HCT116 (cell line): ENCODE results near the gene ZNF501. TPM values are rescaled to one million over a fixed set of nuclear protein-coding genes. Genes with fewer than 3 reads are reported as not detected.

Experiments
- ATAC-seq: fragments of 200-7000 bp; cut with Tn5 transposase; 2 replicates; pipeline ENCODE4 v1.9.1; 2020; ENCODE audit warnings: mild to moderate bottlenecking, moderate library complexity
- BruUV-seq: library from RNA; stranded (reverse); fragments of 400-500 nt; replicated peaks from 2 replicates; lab custom pipeline; 2021; lab: Mats Ljungman, UMichigan
- CTCF ChIA-PET: fragments of 300-600 bp; sonication (Branson Sonifier 250); formaldehyde crosslinking; loops from one replicate; lab custom pipeline; 2021; ENCODE audit warnings: antibody characterized with exemption; lab: Charles Lee
- POLR2A ChIA-PET: fragments of 300-600, 350-600 bp; sonication (Branson Sonifier 250); formaldehyde crosslinking; loops from one replicate; lab custom pipeline; 2021; ENCODE audit warnings: antibody characterized with exemption; lab: Charles Lee
- RAD21 ChIA-PET, 2 experiments: fragments of 300-600 bp; sonication (Branson Sonifier 250); formaldehyde crosslinking; loops; one replicate each; lab custom pipeline; 2023; ENCODE audit warnings: low total read pairs in 2 of 2; ENCODE audit not compliant: uncharacterized antibody in 2 of 2, unreplicated experiment in 2 of 2, low non-redundant PET in 1 of 2; lab: Charles Lee
- DNase-seq: peaks from one replicate; pipeline ENCODE4 v3.0.0-alpha.2; 2010; ENCODE audit warnings: low read depth, low spot score
- H2AFZ ChIP-seq: fragments of 200-600 bp; shearing (Covaris generic), sonication (generic); 2 replicates; pipeline ENCODE4 v1.6.1; 2017; ENCODE audit warnings: low read depth, mixed run types, mixed read lengths, antibody characterized with exemption, low read length; ENCODE audit not compliant: poor library complexity, severe bottlenecking
- H3K27ac ChIP-seq: 2 replicates; pipeline ENCODE4 v1.5.1; 2012; ENCODE audit warnings: low read depth, low read length
- H3K27me3 ChIP-seq: fragments of 200-600 bp; sonication (generic); 2 replicates; pipeline ENCODE4 v1.6.1; 2016; ENCODE audit warnings: mixed run types, low read length, mixed read lengths; ENCODE audit not compliant: insufficient read depth
- H3K36me3 ChIP-seq, 2 experiments: fragments of 200-500 bp in 1 of 2; fragments of 200-600 bp in 1 of 2; sonication (Bioruptor generic) in 1 of 2; sonication (generic) in 1 of 2; 2 replicates each; pipeline versions ENCODE4 v1.5.1 to v1.6.1; 2014 to 2016; ENCODE audit warnings: low read length in 2 of 2, inconsistent platforms in 1 of 2, mixed read lengths in 1 of 2, mixed run types in 1 of 2; ENCODE audit not compliant: insufficient read depth in 2 of 2, control insufficient read depth in 1 of 2
- H3K4me1 ChIP-seq, 2 experiments: fragments of 200-600 bp in 1 of 2; sonication (generic) in 1 of 2; 2 replicates each; pipeline versions ENCODE4 v1.5.1 to v1.6.1; 2012 to 2017; ENCODE audit warnings: low read length in 2 of 2, inconsistent platforms in 1 of 2, mild to moderate bottlenecking in 1 of 2, mixed read lengths in 1 of 2, mixed run types in 1 of 2, moderate library complexity in 1 of 2; ENCODE audit not compliant: insufficient read depth in 2 of 2, control insufficient read depth in 1 of 2
- H3K4me2 ChIP-seq: fragments of 200-600 bp; sonication (generic); 2 replicates; pipeline ENCODE4 v1.6.1; 2017; ENCODE audit warnings: mixed run types, low read length, mixed read lengths
- H3K4me3 ChIP-seq, 2 experiments: fragments of 200-600 bp in 1 of 2; sonication (generic) in 1 of 2; replicated peaks in 1 of 2; 2 replicates each; pipeline ENCODE4 v1.5.1; 2011 to 2016; ENCODE audit warnings: low read length in 2 of 2, control low read depth in 1 of 2, low read depth in 1 of 2, mild to moderate bottlenecking in 1 of 2, mixed read lengths in 1 of 2, mixed run types in 1 of 2
- H3K79me2 ChIP-seq: fragments of 200-600 bp; sonication (generic); 2 replicates; pipeline ENCODE4 v1.6.1; 2017; ENCODE audit warnings: mild to moderate bottlenecking, mixed run types, low read length, moderate library complexity, mixed read lengths; ENCODE audit not compliant: insufficient read depth
- H3K9ac ChIP-seq: fragments of 200-600 bp; sonication (generic); 2 replicates; pipeline ENCODE4 v1.6.1; 2016; ENCODE audit warnings: low read length, mixed read lengths
- H3K9me2 ChIP-seq: fragments of 200-600 bp; sonication (generic), shearing (Covaris generic); 2 replicates; pipeline ENCODE4 v1.6.1; 2017; ENCODE audit warnings: mixed run types, mild to moderate bottlenecking, moderate library complexity; ENCODE audit not compliant: insufficient read depth
- H3K9me3 ChIP-seq, 2 experiments: fragments of 200-500 bp in 1 of 2; fragments of 200-600 bp in 1 of 2; sonication (Bioruptor generic) in 1 of 2; sonication (generic) in 1 of 2; 2 replicates each; pipeline ENCODE4 v1.6.1; 2014 to 2017; ENCODE audit warnings: low read length in 2 of 2, mixed read lengths in 2 of 2, inconsistent platforms in 1 of 2, low read depth in 1 of 2, mild to moderate bottlenecking in 1 of 2, mixed run types in 1 of 2, moderate library complexity in 1 of 2; ENCODE audit not compliant: control insufficient read depth in 1 of 2, insufficient read depth in 1 of 2
- H4K20me1 ChIP-seq: fragments of 200-600 bp; sonication (generic), shearing (Covaris generic); 2 replicates; pipeline ENCODE4 v1.6.1; 2017; ENCODE audit warnings: mixed run types, mild to moderate bottlenecking, moderate library complexity; ENCODE audit not compliant: insufficient read depth
- CBX3 ChIP-seq: IDR thresholded peaks from 2 replicates; pipeline ENCODE4 v1.6.1; 2012; ENCODE audit warnings: low read depth
- EGR1 ChIP-seq: IDR thresholded peaks from 2 replicates; pipeline ENCODE4 v1.6.1; 2012; ENCODE audit warnings: low read depth
- ELF1 ChIP-seq: IDR thresholded peaks from 2 replicates; pipeline ENCODE4 v1.6.1; 2012; ENCODE audit warnings: low read depth, borderline replicate concordance
- EZH2 ChIP-seq: fragments of 200-600 bp; sonication (generic); IDR thresholded peaks from 2 replicates; pipeline ENCODE4 v1.6.1; 2017; ENCODE audit warnings: antibody characterized with exemption, mixed run types
- EZH2phosphoT487 ChIP-seq: fragments of 200-600 bp; IDR thresholded peaks from 2 replicates; pipeline ENCODE4 v1.6.1; 2018; ENCODE audit warnings: antibody characterized with exemption, borderline replicate concordance
- JUND ChIP-seq: IDR thresholded peaks from 2 replicates; pipeline ENCODE4 v1.6.1; 2012
- POLR2AphosphoS5 ChIP-seq: IDR thresholded peaks from 2 replicates; pipeline ENCODE4 v1.6.1; 2011; ENCODE audit warnings: mild to moderate bottlenecking, low read depth, low read length, moderate library complexity
- RAD21 ChIP-seq: IDR thresholded peaks from 2 replicates; pipeline ENCODE4 v1.6.1; 2012; ENCODE audit warnings: low read depth, mild to moderate bottlenecking
- SIN3A ChIP-seq: IDR thresholded peaks from 2 replicates; pipeline ENCODE4 v1.6.1; 2012; ENCODE audit warnings: low read depth
- SP1 ChIP-seq: IDR thresholded peaks from 2 replicates; pipeline ENCODE4 v1.6.1; 2012; ENCODE audit warnings: low read depth
- SRF ChIP-seq: IDR thresholded peaks from 2 replicates; pipeline ENCODE4 v1.6.1; 2012; ENCODE audit warnings: low read depth
- TCF7L2 ChIP-seq: IDR thresholded peaks from 2 replicates; pipeline ENCODE4 v1.7.0; 2011; ENCODE audit warnings: borderline replicate concordance, inconsistent platforms; ENCODE audit not compliant: insufficient read depth, insufficient read length; ENCODE audit errors: extremely low read depth
- YY1 ChIP-seq: IDR thresholded peaks from 2 replicates; pipeline ENCODE4 v1.6.1; 2011; ENCODE audit warnings: low read length, low read depth, moderate library complexity, mild to moderate bottlenecking; ENCODE audit not compliant: insufficient replicate concordance; ENCODE audit errors: extremely low read depth
- ZNF274 ChIP-seq: fragments of 200-500 bp; sonication (Bioruptor generic); IDR thresholded peaks from 2 replicates; pipeline ENCODE4 v1.6.1; 2014; ENCODE audit warnings: mild to moderate bottlenecking, low read depth, low read length, inconsistent platforms
- intact Hi-C: fragments of 100-400 bp; cut with micrococcal nuclease; formaldehyde crosslinking; loops from 2 replicates; pipeline ENCODE4 v1.10.0; 2022
- total RNA-seq: library from RNA; stranded (reverse); gene quantifications from one replicate; pipeline ENCODE4 v1.2.1, GENCODE V29; 2021; ENCODE audit not compliant: unreplicated experiment
- TF ChIP-seq, protein P1 (sequence below): IDR thresholded peaks from 2 replicates; pipeline ENCODE4 v1.6.1; 2011; ENCODE audit warnings: mild to moderate bottlenecking, low read length, moderate library complexity; ENCODE audit not compliant: insufficient replicate concordance; ENCODE audit errors: extremely low read depth
- TF ChIP-seq, protein P2 (sequence below), 3 experiments: fragments of 200-600 bp in 1 of 3; sonication (generic) in 1 of 3; IDR thresholded peaks in 2 of 3; conservative IDR thresholded peaks in 1 of 3; 2 replicates each; pipeline ENCODE4 v1.5.1; 2012 to 2017; ENCODE audit warnings: low read depth in 2 of 3, low read length in 2 of 3, antibody characterized with exemption in 1 of 3, borderline replicate concordance in 1 of 3, control low read depth in 1 of 3, mild to moderate bottlenecking in 1 of 3, mixed read lengths in 1 of 3, mixed run types in 1 of 3, moderate library complexity in 1 of 3; ENCODE audit not compliant: insufficient read depth in 1 of 3
- TF ChIP-seq, protein P3 (sequence below): IDR thresholded peaks from 2 replicates; pipeline ENCODE4 v1.6.1; 2012
- TF ChIP-seq, protein P4 (sequence below): IDR thresholded peaks from 2 replicates; pipeline ENCODE4 v1.6.1; 2012; ENCODE audit warnings: low read depth

Gene ZNF501
- total RNA-seq, 1 experiment from 2014 or later = 0.12 TPM

DNA sequence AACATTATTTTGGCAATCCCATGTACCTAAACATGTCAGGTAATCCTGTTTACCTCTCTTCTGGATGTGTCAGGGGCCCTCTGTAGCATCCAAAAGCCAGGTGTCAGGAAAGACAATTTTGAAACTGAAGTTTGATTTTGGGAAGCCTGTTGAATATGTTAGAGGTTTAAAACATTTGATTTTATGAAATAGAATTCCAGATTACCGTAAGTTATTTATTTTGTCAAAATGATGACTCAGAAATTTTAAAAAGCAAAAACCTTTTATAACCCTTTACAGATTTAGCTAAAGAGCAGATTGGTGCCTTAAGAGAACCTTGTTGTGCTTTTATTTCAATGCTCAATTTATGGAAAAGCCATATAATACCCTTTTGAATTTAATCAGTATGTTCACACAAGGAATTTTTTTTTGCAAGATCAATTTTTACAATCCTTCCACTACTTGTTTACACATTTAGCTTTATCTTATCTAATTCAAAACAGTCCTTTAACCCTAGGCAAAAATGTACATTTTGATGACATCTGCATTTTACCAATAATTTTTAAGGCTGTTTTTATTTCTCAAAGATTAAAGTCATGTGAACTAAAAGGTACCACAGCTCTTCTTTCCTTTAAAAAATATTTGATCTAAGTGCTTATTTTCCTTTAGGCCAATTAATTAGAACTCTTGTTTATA, 42.1 kb downstream of the ZNF501 start:
- H3K36me3 ChIP-seq = peaks cover 2 to 42% of the 10 kb centered on the region in 2 experiments; a peak in 3 of 4 replicates

More for the DNA sequence above, 42.1 kb downstream of the ZNF501 start:
- TF ChIP-seq EZH2 (no peak), YY1 (no peak), EGR1 (no peak), JUND (no peak), POLR2AphosphoS5 (no peak), EZH2phosphoT487 (no peak), SP1 (no peak), ELF1 (no peak), ZNF274 (no peak), SIN3A (no peak), TCF7L2 (no peak), SRF (no peak), RAD21 (no peak), CBX3 (no peak)
- TF ChIP-seq, protein P1, sequence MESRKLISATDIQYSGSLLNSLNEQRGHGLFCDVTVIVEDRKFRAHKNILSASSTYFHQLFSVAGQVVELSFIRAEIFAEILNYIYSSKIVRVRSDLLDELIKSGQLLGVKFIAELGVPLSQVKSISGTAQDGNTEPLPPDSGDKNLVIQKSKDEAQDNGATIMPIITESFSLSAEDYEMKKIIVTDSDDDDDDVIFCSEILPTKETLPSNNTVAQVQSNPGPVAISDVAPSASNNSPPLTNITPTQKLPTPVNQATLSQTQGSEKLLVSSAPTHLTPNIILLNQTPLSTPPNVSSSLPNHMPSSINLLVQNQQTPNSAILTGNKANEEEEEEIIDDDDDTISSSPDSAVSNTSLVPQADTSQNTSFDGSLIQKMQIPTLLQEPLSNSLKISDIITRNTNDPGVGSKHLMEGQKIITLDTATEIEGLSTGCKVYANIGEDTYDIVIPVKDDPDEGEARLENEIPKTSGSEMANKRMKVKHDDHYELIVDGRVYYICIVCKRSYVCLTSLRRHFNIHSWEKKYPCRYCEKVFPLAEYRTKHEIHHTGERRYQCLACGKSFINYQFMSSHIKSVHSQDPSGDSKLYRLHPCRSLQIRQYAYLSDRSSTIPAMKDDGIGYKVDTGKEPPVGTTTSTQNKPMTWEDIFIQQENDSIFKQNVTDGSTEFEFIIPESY = no peak
- TF ChIP-seq, protein P2, sequence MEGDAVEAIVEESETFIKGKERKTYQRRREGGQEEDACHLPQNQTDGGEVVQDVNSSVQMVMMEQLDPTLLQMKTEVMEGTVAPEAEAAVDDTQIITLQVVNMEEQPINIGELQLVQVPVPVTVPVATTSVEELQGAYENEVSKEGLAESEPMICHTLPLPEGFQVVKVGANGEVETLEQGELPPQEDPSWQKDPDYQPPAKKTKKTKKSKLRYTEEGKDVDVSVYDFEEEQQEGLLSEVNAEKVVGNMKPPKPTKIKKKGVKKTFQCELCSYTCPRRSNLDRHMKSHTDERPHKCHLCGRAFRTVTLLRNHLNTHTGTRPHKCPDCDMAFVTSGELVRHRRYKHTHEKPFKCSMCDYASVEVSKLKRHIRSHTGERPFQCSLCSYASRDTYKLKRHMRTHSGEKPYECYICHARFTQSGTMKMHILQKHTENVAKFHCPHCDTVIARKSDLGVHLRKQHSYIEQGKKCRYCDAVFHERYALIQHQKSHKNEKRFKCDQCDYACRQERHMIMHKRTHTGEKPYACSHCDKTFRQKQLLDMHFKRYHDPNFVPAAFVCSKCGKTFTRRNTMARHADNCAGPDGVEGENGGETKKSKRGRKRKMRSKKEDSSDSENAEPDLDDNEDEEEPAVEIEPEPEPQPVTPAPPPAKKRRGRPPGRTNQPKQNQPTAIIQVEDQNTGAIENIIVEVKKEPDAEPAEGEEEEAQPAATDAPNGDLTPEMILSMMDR (IDR thresholded peaks at IDR 0.05 in 2 of 3, conservative IDR thresholded peaks at IDR 0.05 in 1 of 3; ENCODE audit: borderline replicate concordance in 1 of 3, insufficient read depth in 1 of 3, low read depth in 2 of 3, low read length in 2 of 3) = no peak
- TF ChIP-seq, protein P3, sequence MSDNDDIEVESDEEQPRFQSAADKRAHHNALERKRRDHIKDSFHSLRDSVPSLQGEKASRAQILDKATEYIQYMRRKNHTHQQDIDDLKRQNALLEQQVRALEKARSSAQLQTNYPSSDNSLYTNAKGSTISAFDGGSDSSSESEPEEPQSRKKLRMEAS = no peak
- TF ChIP-seq, protein P4, sequence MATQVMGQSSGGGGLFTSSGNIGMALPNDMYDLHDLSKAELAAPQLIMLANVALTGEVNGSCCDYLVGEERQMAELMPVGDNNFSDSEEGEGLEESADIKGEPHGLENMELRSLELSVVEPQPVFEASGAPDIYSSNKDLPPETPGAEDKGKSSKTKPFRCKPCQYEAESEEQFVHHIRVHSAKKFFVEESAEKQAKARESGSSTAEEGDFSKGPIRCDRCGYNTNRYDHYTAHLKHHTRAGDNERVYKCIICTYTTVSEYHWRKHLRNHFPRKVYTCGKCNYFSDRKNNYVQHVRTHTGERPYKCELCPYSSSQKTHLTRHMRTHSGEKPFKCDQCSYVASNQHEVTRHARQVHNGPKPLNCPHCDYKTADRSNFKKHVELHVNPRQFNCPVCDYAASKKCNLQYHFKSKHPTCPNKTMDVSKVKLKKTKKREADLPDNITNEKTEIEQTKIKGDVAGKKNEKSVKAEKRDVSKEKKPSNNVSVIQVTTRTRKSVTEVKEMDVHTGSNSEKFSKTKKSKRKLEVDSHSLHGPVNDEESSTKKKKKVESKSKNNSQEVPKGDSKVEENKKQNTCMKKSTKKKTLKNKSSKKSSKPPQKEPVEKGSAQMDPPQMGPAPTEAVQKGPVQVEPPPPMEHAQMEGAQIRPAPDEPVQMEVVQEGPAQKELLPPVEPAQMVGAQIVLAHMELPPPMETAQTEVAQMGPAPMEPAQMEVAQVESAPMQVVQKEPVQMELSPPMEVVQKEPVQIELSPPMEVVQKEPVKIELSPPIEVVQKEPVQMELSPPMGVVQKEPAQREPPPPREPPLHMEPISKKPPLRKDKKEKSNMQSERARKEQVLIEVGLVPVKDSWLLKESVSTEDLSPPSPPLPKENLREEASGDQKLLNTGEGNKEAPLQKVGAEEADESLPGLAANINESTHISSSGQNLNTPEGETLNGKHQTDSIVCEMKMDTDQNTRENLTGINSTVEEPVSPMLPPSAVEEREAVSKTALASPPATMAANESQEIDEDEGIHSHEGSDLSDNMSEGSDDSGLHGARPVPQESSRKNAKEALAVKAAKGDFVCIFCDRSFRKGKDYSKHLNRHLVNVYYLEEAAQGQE = no peak
- Histone ChIP-seq H3K27ac (no peak overlapping the region), H3K9ac (no peak overlapping the region), H3K79me2 (peaks cover 74% of the 10 kb centered on the region), H4K20me1 (no peaks in the 10 kb centered on the region), H3K4me3 (no peak overlapping the region), H2AFZ (no peak overlapping the region), H3K9me3 (peaks cover 8 to 34% of the 10 kb centered on the region in 2 experiments; a peak in 3 of 4 replicates), H3K9me2 (no peaks in the 10 kb centered on the region), H3K4me2 (no peak overlapping the region), H3K27me3 (no peaks in the 10 kb centered on the region), H3K4me1 (no peaks in the 10 kb centered on the region)
- ChIA-PET CTCF (no interaction called here), POLR2A (no interaction called here), RAD21 (no interaction called here)
- intact Hi-C loops = no loop called here
- ATAC-seq (no peak), DNase-seq (no peak)
- BruUV-seq = no TSS peak
